BJ (cell line): ENCODE data around the gene SYAP1. TPM values are rescaled to one million over a fixed set of nuclear protein-coding genes. Genes with fewer than 3 reads are reported as not detected.
A peak's percentile ranks its signal among the peaks of the same experiment; 100 is the strongest.

ENCODE experiments used
- CTCF ChIA-PET: fragments of 350-600 bp; formaldehyde crosslinking; extraction: SDS; loops from one replicate; lab custom pipeline; 2021; ENCODE audit warnings: antibody characterized with exemption, inconsistent platforms; lab: Yijun Ruan, JAX
- POLR2A ChIA-PET: fragments of 300-600 bp; sonication (Branson Sonifier 250); formaldehyde crosslinking; extraction: SDS; loops from one replicate; lab custom pipeline; 2021; ENCODE audit warnings: antibody characterized with exemption; lab: Charles Lee
- DNase-seq: peaks from one replicate; pipeline ENCODE4 v3.0.0-alpha.2; 2011; ENCODE audit warnings: low read depth
- H3K27me3 ChIP-seq: 2 replicates; pipeline ENCODE4 v1.6.0; 2011; ENCODE audit warnings: low read length; ENCODE audit not compliant: control insufficient read depth, insufficient read depth
- H3K36me3 ChIP-seq: 2 replicates; pipeline ENCODE4 v1.5.1; 2011; ENCODE audit warnings: low read length; ENCODE audit not compliant: control insufficient read depth, insufficient read depth
- H3K4me3 ChIP-seq: 2 replicates; pipeline ENCODE4 v1.5.1; 2011; ENCODE audit warnings: low read depth, mild to moderate bottlenecking, control low read depth, low read length
- polyA minus RNA-seq: library from RNA; depleted of rRNA, polyadenylated mRNA; stranded (reverse); fragments of >200 nt; gene quantifications from 2 replicates; pipeline ENCODE4 v1.2.3, GENCODE V29; 2011; rRNA and poly(A)+ RNA removed
- polyA plus RNA-seq: library from polyadenylated mRNA; depleted of rRNA; stranded (reverse); fragments of >200 nt; gene quantifications from 2 replicates; pipeline ENCODE4 v1.2.3, GENCODE V29; 2011; rRNA removed
- TF ChIP-seq, protein P1 (sequence below): IDR thresholded peaks from 2 replicates; pipeline ENCODE4 v1.5.1; 2011; ENCODE audit warnings: low read depth, mild to moderate bottlenecking, control low read depth, inconsistent platforms, low read length, moderate library complexity; ENCODE audit not compliant: insufficient read depth

The SYAP1 gene, protein sequence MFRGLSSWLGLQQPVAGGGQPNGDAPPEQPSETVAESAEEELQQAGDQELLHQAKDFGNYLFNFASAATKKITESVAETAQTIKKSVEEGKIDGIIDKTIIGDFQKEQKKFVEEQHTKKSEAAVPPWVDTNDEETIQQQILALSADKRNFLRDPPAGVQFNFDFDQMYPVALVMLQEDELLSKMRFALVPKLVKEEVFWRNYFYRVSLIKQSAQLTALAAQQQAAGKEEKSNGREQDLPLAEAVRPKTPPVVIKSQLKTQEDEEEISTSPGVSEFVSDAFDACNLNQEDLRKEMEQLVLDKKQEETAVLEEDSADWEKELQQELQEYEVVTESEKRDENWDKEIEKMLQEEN
- polyA plus RNA-seq, result 7.3 and 11.2 TPM in 2 replicates
- 6.3 and 6.8 TPM in 2 replicates for polyA minus RNA-seq

DNA sequence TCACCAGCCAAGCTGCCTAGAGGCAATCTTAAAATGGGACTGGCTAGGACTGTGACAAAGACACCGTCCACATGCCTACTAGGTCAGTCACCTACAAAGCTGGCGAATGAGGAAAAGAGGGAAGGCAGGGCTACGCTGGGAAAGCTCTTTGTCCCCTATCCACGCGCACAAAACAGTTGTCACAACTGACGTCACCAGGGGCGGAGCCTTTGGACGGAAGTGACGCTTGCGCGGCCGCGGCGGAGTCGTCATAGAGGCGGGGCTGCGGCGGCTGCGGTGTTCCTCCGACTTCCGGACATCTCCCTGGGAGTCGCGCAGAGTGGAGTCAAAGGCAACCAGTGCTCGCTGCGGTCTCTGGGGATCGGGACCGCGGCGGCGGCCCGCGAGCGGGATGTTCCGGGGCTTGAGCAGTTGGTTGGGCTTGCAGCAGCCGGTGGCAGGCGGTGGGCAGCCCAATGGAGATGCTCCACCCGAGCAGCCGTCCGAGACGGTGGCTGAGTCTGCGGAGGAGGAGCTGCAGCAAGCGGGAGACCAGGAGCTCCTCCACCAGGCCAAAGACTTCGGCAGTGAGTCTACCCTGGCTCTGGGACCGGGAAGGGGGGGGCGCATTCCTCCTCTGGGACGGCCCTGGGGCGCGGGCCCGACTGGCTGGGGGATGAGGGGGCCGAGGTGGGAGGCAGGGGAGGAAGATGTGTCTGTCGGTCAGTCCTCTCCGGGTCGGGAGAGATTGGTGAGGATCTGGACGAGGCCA lies at the start of gene SYAP1:
SYAP1 (plus strand) TSS at position 279 of the 751 bp plus-strand sequence; CDS start at position 392, 113 bp downstream.
- TF ChIP-seq, protein P1, sequence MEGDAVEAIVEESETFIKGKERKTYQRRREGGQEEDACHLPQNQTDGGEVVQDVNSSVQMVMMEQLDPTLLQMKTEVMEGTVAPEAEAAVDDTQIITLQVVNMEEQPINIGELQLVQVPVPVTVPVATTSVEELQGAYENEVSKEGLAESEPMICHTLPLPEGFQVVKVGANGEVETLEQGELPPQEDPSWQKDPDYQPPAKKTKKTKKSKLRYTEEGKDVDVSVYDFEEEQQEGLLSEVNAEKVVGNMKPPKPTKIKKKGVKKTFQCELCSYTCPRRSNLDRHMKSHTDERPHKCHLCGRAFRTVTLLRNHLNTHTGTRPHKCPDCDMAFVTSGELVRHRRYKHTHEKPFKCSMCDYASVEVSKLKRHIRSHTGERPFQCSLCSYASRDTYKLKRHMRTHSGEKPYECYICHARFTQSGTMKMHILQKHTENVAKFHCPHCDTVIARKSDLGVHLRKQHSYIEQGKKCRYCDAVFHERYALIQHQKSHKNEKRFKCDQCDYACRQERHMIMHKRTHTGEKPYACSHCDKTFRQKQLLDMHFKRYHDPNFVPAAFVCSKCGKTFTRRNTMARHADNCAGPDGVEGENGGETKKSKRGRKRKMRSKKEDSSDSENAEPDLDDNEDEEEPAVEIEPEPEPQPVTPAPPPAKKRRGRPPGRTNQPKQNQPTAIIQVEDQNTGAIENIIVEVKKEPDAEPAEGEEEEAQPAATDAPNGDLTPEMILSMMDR, result no peak
- no peaks in the 10 kb centered on the region for H3K27me3 ChIP-seq
- POLR2A ChIA-PET, result no interaction called here
- DNase-seq, result peak; percentile 68
- CTCF ChIA-PET, result no interaction called here
- H3K36me3 ChIP-seq, result no peaks in the 10 kb centered on the region
- H3K4me3 ChIP-seq, result peak within 1 kb of the TSS; percentile 75

DNA sequence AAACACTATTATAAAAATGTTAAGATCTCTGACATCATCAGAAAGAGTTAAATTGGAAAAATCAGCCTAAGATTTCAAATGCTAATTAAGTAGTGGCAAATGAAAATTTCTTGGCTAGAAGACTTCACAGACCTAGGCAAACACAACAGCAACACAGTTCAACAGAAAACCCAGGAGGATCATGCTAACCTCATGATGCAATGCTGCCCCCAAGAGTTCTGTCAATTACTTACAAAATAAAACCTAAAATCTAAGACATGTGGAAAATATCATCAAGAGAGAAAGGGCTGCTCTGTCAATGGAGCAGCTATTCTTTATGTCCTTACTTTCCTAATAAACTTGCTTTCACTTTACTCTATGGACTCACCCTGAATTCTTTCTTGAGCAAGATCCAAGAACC lies 48.4 kb upstream of the SYAP1 start:
- ChIA-PET POLR2A (no interaction called here), CTCF (interaction anchor here (0.7 to 2.4 kb wide), 5 partner anchors 14 to 234 kb away, joined by 3 to 5 read pairs (median 3); no protein-coding TSS in a partner anchor)
- no peak overlapping the region for H3K4me3 ChIP-seq
- no peak for DNase-seq
- no peaks in the 10 kb centered on the region for H3K27me3 ChIP-seq
- TF ChIP-seq, protein P1, result 0 out of 2 replicates have a peak, but pooled peaks have one; percentile 20
- no peaks in the 10 kb centered on the region for H3K36me3 ChIP-seq

DNA sequence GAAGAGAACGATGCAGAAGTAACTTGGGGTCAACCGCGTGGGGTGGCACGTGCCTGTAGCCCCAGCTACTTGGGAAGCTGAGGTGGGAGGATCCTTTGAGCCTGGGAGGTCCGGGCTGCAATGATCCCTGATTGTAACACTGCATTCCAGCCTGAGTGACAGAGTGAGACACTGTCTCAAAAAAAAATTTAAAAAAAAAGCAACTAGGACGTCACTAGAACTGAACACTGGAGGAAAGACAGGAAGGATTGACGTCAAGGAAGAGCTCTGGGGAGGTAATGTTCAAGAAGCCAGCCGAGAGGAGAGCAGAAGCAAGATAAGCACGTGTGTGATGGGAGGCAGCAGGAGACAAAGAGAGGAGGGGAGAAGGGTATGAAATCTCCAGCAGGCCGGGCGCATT lies 40.7 kb upstream of the SYAP1 start:
- H3K27me3 ChIP-seq, result no peaks in the 10 kb centered on the region
- CTCF ChIA-PET, result no interaction called here
- H3K4me3 ChIP-seq, result no peak overlapping the region
- DNase-seq, result no peak
- peaks cover 1% of the 10 kb centered on the region; the same call in 1 of the 2 replicates for H3K36me3 ChIP-seq
- POLR2A ChIA-PET, result no interaction called here
- TF ChIP-seq, protein P1, result no peak

DNA sequence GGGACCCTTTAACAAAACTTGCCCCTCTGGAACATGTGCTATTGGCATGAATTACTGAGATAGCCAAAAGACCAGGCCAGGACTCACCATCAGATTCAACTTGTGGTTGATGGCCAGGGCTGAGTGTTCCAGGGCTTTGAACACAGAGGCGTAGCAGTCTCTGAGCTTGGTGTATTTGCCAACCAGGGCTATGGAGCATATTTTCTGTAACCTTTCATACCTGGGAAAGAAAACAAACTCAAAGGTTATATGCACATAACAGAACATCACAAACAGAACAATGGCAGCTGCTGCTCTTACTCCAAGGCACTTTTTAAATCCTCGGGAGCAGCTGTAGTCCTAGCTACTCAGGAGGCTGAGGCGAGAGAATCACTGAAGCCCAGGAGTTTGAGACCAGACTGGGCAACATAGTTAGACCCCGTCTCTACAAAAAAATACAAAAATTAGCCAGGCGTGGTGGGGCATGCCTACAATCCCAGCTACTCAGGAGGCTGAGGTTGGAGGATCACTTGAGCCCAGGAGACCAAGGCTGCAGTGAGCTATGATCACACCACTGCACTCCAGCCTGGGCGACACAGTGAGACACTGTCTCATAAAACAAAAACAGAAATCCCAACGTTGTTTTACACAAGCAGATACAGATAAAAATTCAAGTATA lies 36.3 kb upstream of the SYAP1 start:
- CTCF ChIA-PET, result no interaction called here
- no peaks in the 10 kb centered on the region for H3K27me3 ChIP-seq
- TF ChIP-seq, protein P1, result no peak
- DNase-seq, result no peak
- POLR2A ChIA-PET, result no interaction called here
- peaks cover 1% of the 10 kb centered on the region; the same call in 1 of the 2 replicates for H3K36me3 ChIP-seq
- H3K4me3 ChIP-seq, result no peak overlapping the region
